Endothelial cell of umbilical vein (primary cell): Measurements from ENCODE around the gene AGBL4. TPM values are rescaled to one million over a fixed set of nuclear protein-coding genes. Genes with fewer than 3 reads are reported as not detected.

Experiments used
- BruUV-seq: library from RNA; stranded (reverse); fragments of 400-500 nt; replicated peaks from 2 replicates; lab custom pipeline; 2021; lab: Mats Ljungman, UMichigan
- CTCF ChIA-PET: fragments of 300-600, 350-600 bp; sonication (Branson Sonifier 250); formaldehyde crosslinking; loops from one replicate; lab custom pipeline; 2021; ENCODE audit warnings: antibody characterized with exemption, inconsistent platforms; lab: Charles Lee
- POLR2A ChIA-PET: fragments of 300-600, 350-600 bp; sonication (Branson Sonifier 250); formaldehyde crosslinking; loops from one replicate; lab custom pipeline; 2021; ENCODE audit warnings: antibody characterized with exemption, inconsistent platforms; lab: Charles Lee
- DNase-seq: peaks from one replicate; pipeline ENCODE4 v3.0.0-alpha.2; 2011; ENCODE audit warnings: low read depth, low spot score
- FAIRE-seq: peaks from 2 replicates; lab custom pipeline; 2011; peaks lifted over from hg19 to GRCh38; lab: Jason Lieb, UNC
- H2AFZ ChIP-seq: 2 replicates; pipeline ENCODE4 v1.6.0; 2012; ENCODE audit warnings: low read depth, low read length, control low read depth, inconsistent platforms
- H3K27ac ChIP-seq: 2 replicates; pipeline ENCODE4 v1.5.1; 2011; ENCODE audit warnings: low read depth, mild to moderate bottlenecking, control low read depth, low read length, moderate library complexity; ENCODE audit not compliant: insufficient read depth
- H3K27me3 ChIP-seq, 2 experiments: 2 replicates each; pipeline versions ENCODE4 v1.6.0 to v1.6.1; 2011; ENCODE audit warnings: low read length in 2 of 2, mixed read lengths in 1 of 2; ENCODE audit not compliant: control insufficient read depth in 2 of 2, insufficient read depth in 2 of 2
- H3K36me3 ChIP-seq, 2 experiments: 2 replicates in 1 of 2; 3 replicates in 1 of 2; pipeline ENCODE4 v1.5.1; 2011; ENCODE audit warnings: low read length in 2 of 2, mild to moderate bottlenecking in 1 of 2, moderate library complexity in 1 of 2; ENCODE audit not compliant: control insufficient read depth in 2 of 2, insufficient read depth in 2 of 2; ENCODE audit errors: extremely low read depth in 1 of 2
- H3K4me1 ChIP-seq: 3 replicates; pipeline ENCODE4 v1.5.1; 2011; ENCODE audit warnings: mild to moderate bottlenecking, low read length; ENCODE audit not compliant: control insufficient read depth, insufficient read depth; ENCODE audit errors: extremely low read depth
- H3K4me2 ChIP-seq: 2 replicates; pipeline ENCODE4 v1.6.1; 2011; ENCODE audit warnings: low read length, control low read depth, mixed read lengths; ENCODE audit not compliant: insufficient read depth
- H3K4me3 ChIP-seq, 3 experiments: fragments of 200-600 bp in 1 of 3; sonication (generic), shearing (Covaris generic) in 1 of 3; replicated peaks in 1 of 3; 2 replicates each; pipeline ENCODE4 v1.5.1; 2011 to 2016; ENCODE audit warnings: control low read depth in 3 of 3, low read length in 3 of 3, mild to moderate bottlenecking in 2 of 3, inconsistent platforms in 1 of 3, low read depth in 1 of 3, moderate library complexity in 1 of 3; ENCODE audit not compliant: insufficient read depth in 1 of 3
- H3K79me2 ChIP-seq: 2 replicates; pipeline ENCODE4 v1.6.0; 2012; ENCODE audit warnings: low read length, inconsistent platforms; ENCODE audit not compliant: control insufficient read depth, insufficient read depth
- H3K9ac ChIP-seq: replicated peaks from 2 replicates; pipeline ENCODE3; 2011; ENCODE audit warnings: low read length, control low read depth; ENCODE audit not compliant: insufficient read depth; ENCODE audit errors: extremely low read depth
- H3K9me1 ChIP-seq: replicated peaks from 3 replicates; pipeline ENCODE4 v1.6.0; 2011; ENCODE audit warnings: mild to moderate bottlenecking, low read length; ENCODE audit not compliant: control insufficient read depth, insufficient read depth; ENCODE audit errors: extremely low read depth
- H3K9me3 ChIP-seq: replicated peaks from 2 replicates; pipeline ENCODE4 v1.5.1; 2012; ENCODE audit warnings: low read length, inconsistent platforms; ENCODE audit not compliant: control insufficient read depth, insufficient read depth
- H4K20me1 ChIP-seq: replicated peaks from 2 replicates; pipeline ENCODE3; 2011; ENCODE audit warnings: mild to moderate bottlenecking, low read length; ENCODE audit not compliant: control insufficient read depth, insufficient read depth; ENCODE audit errors: extremely low read depth
- EZH2 ChIP-seq: IDR thresholded peaks from 2 replicates; pipeline ENCODE4 v1.6.1; 2012; ENCODE audit warnings: borderline replicate concordance, low read depth, mild to moderate bottlenecking, moderate library complexity, low read length, inconsistent platforms; ENCODE audit not compliant: severe bottlenecking
- FOS ChIP-seq: IDR thresholded peaks from 2 replicates; pipeline ENCODE4 v1.6.1; 2011; ENCODE audit warnings: mild to moderate bottlenecking, low read length, moderate library complexity, borderline replicate concordance; ENCODE audit not compliant: insufficient read depth
- GATA2 ChIP-seq: IDR thresholded peaks from 2 replicates; pipeline ENCODE4 v1.7.0; 2011; ENCODE audit warnings: low read depth, mild to moderate bottlenecking, moderate library complexity, mixed read lengths, low read length; ENCODE audit not compliant: insufficient read length, insufficient read depth
- JUN ChIP-seq: IDR thresholded peaks from 2 replicates; pipeline ENCODE4 v1.6.1; 2011; ENCODE audit warnings: borderline replicate concordance, low read depth; ENCODE audit not compliant: insufficient read length, insufficient read depth
- MYC ChIP-seq: IDR thresholded peaks from one replicate; pipeline ENCODE4 v1.6.1; 2011; ENCODE audit warnings: mild to moderate bottlenecking, low read depth, low read length
- POLR2A ChIP-seq: IDR thresholded peaks from 2 replicates; pipeline ENCODE4 v1.6.1; 2012; ENCODE audit warnings: low read depth, mild to moderate bottlenecking, control low read depth, low read length
- POLR2AphosphoS5 ChIP-seq: IDR thresholded peaks from 2 replicates; pipeline ENCODE4 v1.6.1; 2012; ENCODE audit warnings: low read depth, mild to moderate bottlenecking, control low read depth, low read length, moderate library complexity; ENCODE audit not compliant: insufficient read depth
- dilution Hi-C: fragments of 300-500 bp; cut with MboI; formaldehyde crosslinking; loops from one replicate; pipeline ENCODE4 v1.15.0; 2019; ENCODE audit warnings: low sequenced_read_pairs; ENCODE audit not compliant: extremely low pct_ligation_motif_present
- intact Hi-C: fragments of 100-400 bp; cut with micrococcal nuclease; formaldehyde crosslinking; loops from one replicate; pipeline ENCODE4 v1.10.0; 2022
- polyA plus RNA-seq, 4 experiments: library from polyadenylated mRNA; depleted of rRNA in 3 of 4; stranded (reverse) in 3 of 4; unstranded in 1 of 4; fragments of >200 nt; gene quantifications; 2 replicates each; pipeline versions ENCODE4 v1.2.1 to v1.2.3, GENCODE V29; 2011 to 2012; ENCODE audit warnings: missing spikeins in 1 of 4
- total RNA-seq: library from RNA; stranded (reverse); gene quantifications from 2 replicates; pipeline ENCODE4 v1.2.3, GENCODE V29; 2021
- TF ChIP-seq, protein P1 (sequence below), 2 donors: IDR thresholded peaks; 1 replicate in 1 of 2; 2 replicates in 1 of 2; pipeline ENCODE4 v1.5.1; 2011; ENCODE audit warnings: low read length in 2 of 2, mild to moderate bottlenecking in 2 of 2, moderate library complexity in 2 of 2, control low read depth in 1 of 2, inconsistent platforms in 1 of 2, low read depth in 1 of 2; ENCODE audit not compliant: insufficient read depth in 1 of 2; ENCODE audit errors: extremely low read depth in 1 of 2
- TF ChIP-seq, protein P2 (sequence below): IDR thresholded peaks from 2 replicates; pipeline ENCODE4 v1.6.1; 2011; ENCODE audit not compliant: insufficient read depth, insufficient read length

The AGBL4 gene
- total and polyA plus RNA-seq, 2 donors (not counting 3 experiments of a cell fraction or from before 2014, with no cell fraction given) = not detected

DNA sequence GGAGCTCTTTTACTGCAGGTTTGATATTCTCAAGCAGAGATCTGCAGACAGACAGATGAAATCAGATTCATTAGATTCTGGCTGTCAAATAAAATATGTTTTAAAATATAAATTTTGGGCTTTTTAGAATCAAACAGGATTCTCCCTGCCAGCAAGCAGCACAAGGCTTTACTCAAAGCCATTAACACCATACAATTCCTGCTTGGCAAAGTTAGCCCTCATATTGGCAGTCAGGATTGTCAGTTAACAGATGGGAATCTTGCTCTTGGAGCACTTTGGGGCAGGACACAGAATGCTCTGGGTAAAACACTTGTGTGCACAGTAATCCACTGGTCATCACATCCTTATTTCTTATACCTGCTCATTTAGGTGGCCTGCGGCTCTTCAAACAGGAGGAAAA, 686.5 kb downstream of the AGBL4 start:
- Histone ChIP-seq H3K27me3 (no peaks in the 10 kb centered on the region), H3K4me2 (no peak overlapping the region), H3K4me3 (no peak overlapping the region), H3K79me2 (no peaks in the 10 kb centered on the region), H4K20me1 (no peaks in the 10 kb centered on the region), H3K9me1 (no peaks in the 10 kb centered on the region), H3K9me3 (peaks cover 5% of the 10 kb centered on the region), H3K9ac (no peak overlapping the region), H2AFZ (no peak overlapping the region), H3K36me3 (no peaks in the 10 kb centered on the region), H3K4me1 (no peaks in the 10 kb centered on the region), H3K27ac (no peak overlapping the region)
- CTCF ChIA-PET = no interaction called here
- no peak for FAIRE-seq
- dilution Hi-C loops = no loop called here
- intact Hi-C loops = no loop called here
- no TSS peak for BruUV-seq
- DNase-seq = no peak
- TF ChIP-seq, protein P1, sequence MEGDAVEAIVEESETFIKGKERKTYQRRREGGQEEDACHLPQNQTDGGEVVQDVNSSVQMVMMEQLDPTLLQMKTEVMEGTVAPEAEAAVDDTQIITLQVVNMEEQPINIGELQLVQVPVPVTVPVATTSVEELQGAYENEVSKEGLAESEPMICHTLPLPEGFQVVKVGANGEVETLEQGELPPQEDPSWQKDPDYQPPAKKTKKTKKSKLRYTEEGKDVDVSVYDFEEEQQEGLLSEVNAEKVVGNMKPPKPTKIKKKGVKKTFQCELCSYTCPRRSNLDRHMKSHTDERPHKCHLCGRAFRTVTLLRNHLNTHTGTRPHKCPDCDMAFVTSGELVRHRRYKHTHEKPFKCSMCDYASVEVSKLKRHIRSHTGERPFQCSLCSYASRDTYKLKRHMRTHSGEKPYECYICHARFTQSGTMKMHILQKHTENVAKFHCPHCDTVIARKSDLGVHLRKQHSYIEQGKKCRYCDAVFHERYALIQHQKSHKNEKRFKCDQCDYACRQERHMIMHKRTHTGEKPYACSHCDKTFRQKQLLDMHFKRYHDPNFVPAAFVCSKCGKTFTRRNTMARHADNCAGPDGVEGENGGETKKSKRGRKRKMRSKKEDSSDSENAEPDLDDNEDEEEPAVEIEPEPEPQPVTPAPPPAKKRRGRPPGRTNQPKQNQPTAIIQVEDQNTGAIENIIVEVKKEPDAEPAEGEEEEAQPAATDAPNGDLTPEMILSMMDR (IDR thresholded peaks at IDR 0.05; ENCODE audit: extremely low read depth in 1 of 2, insufficient read depth in 1 of 2, low read depth in 1 of 2, low read length in 2 of 2) = no peak
- TF ChIP-seq, protein P2, sequence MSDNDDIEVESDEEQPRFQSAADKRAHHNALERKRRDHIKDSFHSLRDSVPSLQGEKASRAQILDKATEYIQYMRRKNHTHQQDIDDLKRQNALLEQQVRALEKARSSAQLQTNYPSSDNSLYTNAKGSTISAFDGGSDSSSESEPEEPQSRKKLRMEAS = no peak
- TF ChIP-seq POLR2A = no peak
- no peak for TF ChIP-seq MYC
- TF ChIP-seq GATA2 = no peak
- TF ChIP-seq JUN = no peak
- TF ChIP-seq FOS = no peak
- TF ChIP-seq POLR2AphosphoS5 = no peak
- no peak for TF ChIP-seq EZH2
- POLR2A ChIA-PET = no interaction called here
